Liver (tissue), 9 donors: Measurements from ENCODE around the gene DDN. TPM values are rescaled to one million over a fixed set of nuclear protein-coding genes. Genes with fewer than 3 reads are reported as not detected.

ENCODE experiments used
- DNase-seq: peaks from one replicate; pipeline ENCODE4 v3.0.0-alpha.2; 2017; ENCODE audit warnings: low spot score
- H3K27ac ChIP-seq, 2 donors: one replicate each; pipeline ENCODE4 v1.7.0; 2013; ENCODE audit warnings: inconsistent platforms in 2 of 2, low read length in 2 of 2, control low read depth in 1 of 2, low read depth in 1 of 2, mild to moderate bottlenecking in 1 of 2
- H3K27me3 ChIP-seq, 4 donors: one replicate each; pipeline versions ENCODE4 v1.6.1 to v1.7.0; 2013; ENCODE audit warnings: low read length in 3 of 4, inconsistent platforms in 1 of 4, mild to moderate bottlenecking in 1 of 4, moderate library complexity in 1 of 4; ENCODE audit not compliant: control insufficient read depth in 4 of 4, insufficient read depth in 4 of 4
- H3K36me3 ChIP-seq, 4 donors: one replicate each; pipeline versions ENCODE4 v1.6.1 to v1.7.0; 2013; ENCODE audit warnings: low read length in 3 of 4, mild to moderate bottlenecking in 3 of 4, low read depth in 1 of 4, moderate library complexity in 1 of 4; ENCODE audit not compliant: control insufficient read depth in 4 of 4, insufficient read depth in 3 of 4
- H3K4me1 ChIP-seq, 4 donors: one replicate each; pipeline versions ENCODE4 v1.6.1 to v1.7.0; 2013; ENCODE audit warnings: low read length in 3 of 4, mild to moderate bottlenecking in 3 of 4, moderate library complexity in 1 of 4; ENCODE audit not compliant: control insufficient read depth in 4 of 4, insufficient read depth in 4 of 4
- H3K4me3 ChIP-seq, 3 donors: one replicate each; pipeline versions ENCODE4 v1.6.1 to v1.7.0; 2013; ENCODE audit warnings: low read length in 3 of 3, control low read depth in 1 of 3, low read depth in 1 of 3, mild to moderate bottlenecking in 1 of 3
- H3K9ac ChIP-seq, 2 donors: one replicate each; pipeline ENCODE4 v1.7.0; 2013; ENCODE audit warnings: low read length in 2 of 2, mild to moderate bottlenecking in 2 of 2, moderate library complexity in 2 of 2, control low read depth in 1 of 2, low read depth in 1 of 2
- H3K9me3 ChIP-seq, 4 donors: one replicate each; pipeline versions ENCODE4 v1.6.1 to v1.7.0; 2013; ENCODE audit warnings: low read length in 3 of 4; ENCODE audit not compliant: control insufficient read depth in 4 of 4
- ATF3 ChIP-seq: IDR thresholded peaks from 2 replicates; pipeline ENCODE4 v1.6.1; 2016; ENCODE audit warnings: antibody characterized with exemption
- CTCF ChIP-seq: fragments of 150-350 bp; IDR thresholded peaks from 2 replicates; pipeline ENCODE4 v1.5.1; 2017; ENCODE audit warnings: improper control_type of control experiment, low read depth, low read length; ENCODE audit not compliant: missing input control
- EGR1 ChIP-seq, 2 donors: IDR thresholded peaks; 2 replicates each; pipeline ENCODE4 v1.6.1; 2016 to 2018; ENCODE audit warnings: antibody characterized with exemption in 2 of 2, low read depth in 2 of 2
- FOXA1 ChIP-seq: IDR thresholded peaks from 2 replicates; pipeline ENCODE4 v1.6.1; 2016; ENCODE audit warnings: antibody characterized with exemption
- FOXA2 ChIP-seq: IDR thresholded peaks from 2 replicates; pipeline ENCODE4 v1.6.1; 2016; ENCODE audit warnings: antibody characterized with exemption
- GABPA ChIP-seq, 2 donors: IDR thresholded peaks in 1 of 2; conservative IDR thresholded peaks in 1 of 2; 2 replicates each; pipeline ENCODE4 v1.6.1; 2016; ENCODE audit warnings: antibody characterized with exemption in 2 of 2, mild to moderate bottlenecking in 1 of 2, moderate library complexity in 1 of 2
- HNF4A ChIP-seq, 2 donors: conservative IDR thresholded peaks; 2 replicates each; pipeline ENCODE4 v1.6.1; 2016; ENCODE audit warnings: antibody characterized with exemption in 2 of 2, mild to moderate bottlenecking in 2 of 2
- HNF4G ChIP-seq: IDR thresholded peaks from 2 replicates; pipeline ENCODE4 v1.6.1; 2016; ENCODE audit warnings: antibody characterized with exemption
- MAX ChIP-seq: IDR thresholded peaks from 2 replicates; pipeline ENCODE4 v1.6.1; 2016; ENCODE audit warnings: antibody characterized with exemption
- RAD21 ChIP-seq, 2 donors: IDR thresholded peaks; 2 replicates each; pipeline ENCODE4 v1.6.1; 2016; ENCODE audit warnings: antibody characterized with exemption in 2 of 2, mild to moderate bottlenecking in 2 of 2
- REST ChIP-seq: IDR thresholded peaks from 2 replicates; pipeline ENCODE4 v1.6.1; 2016; ENCODE audit warnings: antibody characterized with exemption, mild to moderate bottlenecking
- SP1 ChIP-seq: IDR thresholded peaks from 2 replicates; pipeline ENCODE4 v1.6.1; 2018; ENCODE audit warnings: antibody characterized with exemption, mild to moderate bottlenecking
- YY1 ChIP-seq: IDR thresholded peaks from 2 replicates; pipeline ENCODE4 v1.6.1; 2016; ENCODE audit warnings: antibody characterized with exemption, mild to moderate bottlenecking
- ZBTB33 ChIP-seq: IDR thresholded peaks from 2 replicates; pipeline ENCODE4 v1.6.1; 2016; ENCODE audit warnings: antibody characterized with exemption
- WGBS: extraction: QIAGEN DNeasy Blood & Tissue Kit; methylation state at CpG from one replicate; pipeline ENCODE4 v1.1.7; 2013; 5-methylcytosine and 5-hydroxymethylcytosine counted together
- polyA plus RNA-seq, 2 donors: library from polyadenylated mRNA; stranded (reverse) in 1 of 2; unstranded in 1 of 2; fragments of 200-250 nt in 1 of 2; fragments of >200 nt in 1 of 2; fragmentation: Nextera tagmentation in 1 of 2; extraction: Ambion mirVana in 1 of 2; gene quantifications; one replicate each; pipeline versions ENCODE4 v1.2.1 to v1.2.3, GENCODE V29; 2013 to 2015
- total RNA-seq, 2 donors: library from RNA; depleted of rRNA; stranded (reverse); fragments of >200 nt; gene quantifications; one replicate each; pipeline ENCODE4 v1.2.3, GENCODE V29; 2014
- donor health status: healthy.
- donor health status: healthy.
- donor health status: healthy.
- donor health status: healthy.
- donor health status: healthy.

DDN gene
- total and polyA plus RNA-seq, 4 donors: 0.09 TPM; not detected in 3

- TF ChIP-seq ATF3 (no peak), HNF4G (no peak), MAX (no peak), GABPA (IDR thresholded peaks at IDR 0.05 in 1 of 2, conservative IDR thresholded peaks at IDR 0.05 in 1 of 2) (no peak), RAD21 (IDR thresholded peaks at IDR 0.05) (no peak), YY1 (no peak), FOXA1 (no peak), REST (no peak), HNF4A (conservative IDR thresholded peaks at IDR 0.05) (no peak)
- no peaks in the 10 kb centered on the region for H3K9me3 ChIP-seq
- peaks cover 10 to 40% (median 34%) of the 10 kb centered on the region in 4 donors for H3K36me3 ChIP-seq
- H3K4me3 ChIP-seq: no peak overlapping the region
- DNase-seq: no peak
- H3K4me1 ChIP-seq: peaks cover 4 to 16% (median 9%) of the 10 kb centered on the region in 4 donors
- H3K27me3 ChIP-seq: no peaks in the 10 kb centered on the region
- 91% methylated on average over 6 of the region's 6 CpGs for WGBS
- no peak overlapping the region for H3K27ac ChIP-seq
- no peak overlapping the region for H3K9ac ChIP-seq
Measured at GRCh38 chr12:49020441-49020840, 21.3 kb upstream of the DDN start.

GRCh38 chr12:49019443-49020324 is 20.5 kb upstream of the DDN start:
- peak overlapping the region in 1 of 3 donors; percentile 64 for H3K4me3 ChIP-seq
- DNase-seq: no peak
- TF ChIP-seq MAX (no peak), REST (no peak), GABPA (IDR thresholded peaks at IDR 0.05 in 1 of 2, conservative IDR thresholded peaks at IDR 0.05 in 1 of 2) (no peak), RAD21 (IDR thresholded peaks at IDR 0.05) (no peak), EGR1 (IDR thresholded peaks at IDR 0.05; ENCODE audit: low read depth in 2 of 2) (no peak), SP1 (no peak), FOXA1 (no peak), ZBTB33 (no peak), HNF4A (conservative IDR thresholded peaks at IDR 0.05) (no peak), FOXA2 (no peak), CTCF (no peak), ATF3 (no peak)
- H3K9ac ChIP-seq: no peak overlapping the region
- H3K27me3 ChIP-seq: no peaks in the 10 kb centered on the region
- 79% methylated on average over 10 of the region's 10 CpGs for WGBS
- H3K4me1 ChIP-seq: peaks cover 4 to 16% (median 9%) of the 10 kb centered on the region in 4 donors
- H3K9me3 ChIP-seq: no peaks in the 10 kb centered on the region
- peak overlapping the region; percentile 87 to 92 for H3K27ac ChIP-seq
- H3K36me3 ChIP-seq: peaks cover 10 to 33% (median 28%) of the 10 kb centered on the region in 4 donors
